ENCODE measurements around the gene ENG. TPM values are rescaled to one million over a fixed set of nuclear protein-coding genes. Genes with fewer than 3 reads are reported as not detected.

The ENG gene
- total and polyA plus RNA-seq, 2 of the 4 experiments (the other 2 are of a cell fraction) = 3.6 to 83.3 TPM

DNA sequence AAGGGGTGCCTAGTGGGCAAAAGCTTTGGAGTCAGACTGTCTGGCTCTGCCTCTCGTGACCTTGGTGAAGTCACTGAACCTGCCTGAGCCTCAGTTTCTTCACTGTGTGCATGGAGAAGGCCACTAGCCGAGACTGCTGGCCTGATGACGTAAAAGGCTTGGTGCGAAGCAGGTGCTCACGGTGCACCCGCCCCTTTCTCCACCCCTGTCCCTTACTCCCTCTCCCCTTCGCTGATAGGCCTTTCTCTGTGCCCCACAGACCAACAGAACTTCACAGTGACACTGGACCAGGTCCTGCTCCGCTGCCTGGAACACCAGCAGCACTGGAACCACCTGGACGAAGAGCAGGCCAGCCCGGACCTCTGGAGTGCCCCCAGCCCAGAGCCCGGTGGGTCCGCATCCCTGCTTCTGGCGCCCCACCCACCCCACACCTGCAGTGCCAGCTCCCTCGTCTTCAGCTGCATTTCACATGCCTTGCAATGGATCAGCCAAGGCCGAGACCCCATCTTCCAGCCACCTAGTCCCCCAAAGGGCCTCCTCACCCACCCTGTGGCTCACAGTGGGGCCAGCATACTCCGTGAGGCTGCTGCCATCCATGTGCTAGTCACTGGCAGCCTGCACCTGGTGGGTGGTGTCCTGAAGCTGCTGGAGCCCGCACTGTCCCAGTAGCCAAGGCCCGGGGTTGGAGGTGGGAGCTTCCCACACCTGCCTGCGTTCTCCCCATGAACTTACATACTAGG lies 41.4 kb downstream of the ENG start (continued):
- TF ChIP-seq, protein P1, sequence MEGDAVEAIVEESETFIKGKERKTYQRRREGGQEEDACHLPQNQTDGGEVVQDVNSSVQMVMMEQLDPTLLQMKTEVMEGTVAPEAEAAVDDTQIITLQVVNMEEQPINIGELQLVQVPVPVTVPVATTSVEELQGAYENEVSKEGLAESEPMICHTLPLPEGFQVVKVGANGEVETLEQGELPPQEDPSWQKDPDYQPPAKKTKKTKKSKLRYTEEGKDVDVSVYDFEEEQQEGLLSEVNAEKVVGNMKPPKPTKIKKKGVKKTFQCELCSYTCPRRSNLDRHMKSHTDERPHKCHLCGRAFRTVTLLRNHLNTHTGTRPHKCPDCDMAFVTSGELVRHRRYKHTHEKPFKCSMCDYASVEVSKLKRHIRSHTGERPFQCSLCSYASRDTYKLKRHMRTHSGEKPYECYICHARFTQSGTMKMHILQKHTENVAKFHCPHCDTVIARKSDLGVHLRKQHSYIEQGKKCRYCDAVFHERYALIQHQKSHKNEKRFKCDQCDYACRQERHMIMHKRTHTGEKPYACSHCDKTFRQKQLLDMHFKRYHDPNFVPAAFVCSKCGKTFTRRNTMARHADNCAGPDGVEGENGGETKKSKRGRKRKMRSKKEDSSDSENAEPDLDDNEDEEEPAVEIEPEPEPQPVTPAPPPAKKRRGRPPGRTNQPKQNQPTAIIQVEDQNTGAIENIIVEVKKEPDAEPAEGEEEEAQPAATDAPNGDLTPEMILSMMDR (conservative IDR thresholded peaks at IDR 0.05; ENCODE audit: low read depth, low read length) = no peak
- TF ChIP-seq BHLHE40 (IDR thresholded peaks at IDR 0.05; ENCODE audit: low read depth, low read length) = no peak
- TF ChIP-seq USF2 (IDR thresholded peaks at IDR 0.05; ENCODE audit: low read depth, low read length) = no peak
